HG03442 (cell line): ENCODE results near the gene CTPS1.

Experiments used
- ATAC-seq: cut with Tn5 transposase; IDR thresholded peaks from one replicate; pipeline ENCODE4 v1.9.1; 2021; ENCODE audit warnings: mild to moderate bottlenecking, moderate library complexity; ENCODE audit not compliant: unreplicated experiment

Gene CTPS1

DNA sequence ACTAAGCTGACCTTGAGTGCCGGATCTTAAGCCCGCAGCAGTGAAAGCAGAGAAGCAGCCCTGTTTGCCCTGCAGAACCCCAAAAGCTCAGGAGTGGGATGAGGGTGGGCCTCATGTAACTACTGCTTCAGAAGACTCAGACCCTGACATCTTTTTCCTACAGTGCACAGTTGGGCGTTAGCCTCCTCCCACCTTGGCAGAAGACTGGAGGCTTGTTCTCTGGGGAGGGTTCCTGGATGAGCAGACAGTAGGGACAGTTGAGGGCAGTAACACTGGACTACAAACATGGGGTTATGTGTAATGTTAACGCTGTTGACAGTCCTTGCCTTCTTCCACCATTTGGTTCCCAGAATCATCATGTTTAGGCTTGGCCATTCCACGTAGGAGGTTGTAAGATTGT, 9.6 kb downstream of the CTPS1 start:
- no peak for ATAC-seq

- no peak for ATAC-seq
Measured at GRCh38 chr1:40997096-40997495, 17.6 kb downstream of the CTPS1 start.

- no peak for ATAC-seq
Measured at GRCh38 chr1:40998668-40999067, 19.2 kb downstream of the CTPS1 start.

GRCh38 chr1:41003127-41003639, 23.7 kb downstream of the CTPS1 start:
- no peak for ATAC-seq

- ATAC-seq, result peak; percentile 96
Measured at GRCh38 chr1:41003640-41004220, 24.2 kb downstream of the CTPS1 start.

DNA sequence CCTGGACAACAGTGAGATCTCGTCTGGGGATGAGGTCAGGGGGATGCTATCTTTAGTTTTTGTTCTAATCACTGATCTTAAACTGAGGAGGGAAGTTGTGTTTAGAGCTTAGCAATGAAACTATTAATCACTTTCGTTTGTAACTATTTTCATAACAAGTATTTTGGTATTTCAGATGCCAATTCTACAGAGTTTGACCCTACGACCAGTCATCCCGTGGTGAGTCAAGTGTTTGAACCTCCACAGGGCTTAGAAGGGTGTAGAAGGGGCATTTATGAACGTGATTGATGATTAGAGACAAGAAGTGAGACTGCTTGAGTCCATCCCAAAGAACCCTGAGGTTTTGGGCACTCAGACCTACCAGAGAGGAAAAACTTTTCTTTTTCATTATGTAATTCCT, 26.4 kb downstream of the CTPS1 start:
- no peak for ATAC-seq

DNA sequence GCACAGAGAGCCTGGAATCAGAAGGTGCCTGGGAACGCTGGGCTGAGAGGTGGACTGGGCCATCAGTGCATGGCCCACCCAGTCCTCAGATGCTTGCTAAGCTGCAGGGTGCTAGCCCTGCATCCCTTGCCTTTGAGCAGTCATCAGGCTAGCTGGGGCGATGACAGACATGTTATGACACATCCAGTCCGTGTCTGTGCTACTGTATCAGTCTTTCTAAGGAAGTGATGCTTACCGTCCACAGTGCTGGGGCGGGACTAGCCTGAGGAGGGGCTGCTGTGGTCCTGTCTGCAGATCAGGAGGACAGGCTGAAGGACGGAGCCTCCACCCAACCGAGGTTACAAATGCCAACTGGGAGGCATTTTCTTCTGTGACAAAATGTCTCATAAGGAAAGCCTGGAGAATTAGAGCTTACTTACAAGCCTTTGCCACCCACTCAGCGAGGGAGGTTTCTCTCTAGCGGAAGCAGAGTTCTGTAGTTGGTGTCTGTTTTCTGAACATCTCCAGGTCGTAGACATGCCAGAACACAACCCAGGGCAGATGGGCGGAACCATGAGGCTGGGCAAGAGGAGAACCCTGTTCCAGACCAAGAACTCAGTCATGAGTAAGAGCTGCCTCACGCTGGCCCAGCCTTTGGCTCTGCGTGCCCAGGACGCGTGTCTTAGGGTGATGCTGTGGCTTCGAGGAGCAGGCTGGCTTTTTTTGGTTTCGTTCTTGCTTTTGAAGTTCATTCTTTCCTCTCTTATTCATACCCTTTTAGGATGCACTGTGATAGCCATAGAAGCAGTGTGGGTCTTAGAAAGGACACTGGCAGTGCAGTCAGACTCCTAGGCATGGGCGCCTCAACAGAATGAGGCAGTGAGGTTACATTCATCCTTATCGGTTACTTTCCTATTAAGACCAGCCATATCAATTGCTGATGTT, 27.7 kb downstream of the CTPS1 start:
- no peak for ATAC-seq

- no peak for ATAC-seq
Measured at GRCh38 chr1:41009466-41009865, 30.0 kb downstream of the CTPS1 start.

DNA sequence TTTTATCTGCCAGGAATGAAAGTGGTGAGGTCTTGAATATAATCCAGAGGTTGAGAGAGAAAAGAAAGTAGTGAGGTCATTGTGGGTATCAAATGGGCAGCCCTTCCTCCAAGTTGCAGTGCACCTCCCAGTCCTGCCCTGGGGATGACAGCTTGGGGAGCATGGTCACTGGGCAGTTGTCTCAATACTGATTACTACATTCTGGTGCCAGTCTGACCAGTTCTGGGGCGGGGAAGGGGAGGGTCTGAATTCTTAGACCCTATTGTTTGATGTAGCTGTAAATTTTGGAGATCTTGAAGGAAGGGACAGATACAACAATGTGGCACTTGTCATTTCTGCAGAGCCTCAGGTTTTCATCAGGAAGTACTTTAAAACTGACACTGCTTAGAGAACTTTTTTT, 30.8 kb downstream of the CTPS1 start:
- no peak for ATAC-seq

- ATAC-seq, result no peak
Measured at GRCh38 chr1:41013024-41013423, 33.5 kb downstream of the CTPS1 start.

GRCh38 chr1:41013796-41014195, 34.3 kb downstream of the CTPS1 start:
- ATAC-seq, result no peak

DNA sequence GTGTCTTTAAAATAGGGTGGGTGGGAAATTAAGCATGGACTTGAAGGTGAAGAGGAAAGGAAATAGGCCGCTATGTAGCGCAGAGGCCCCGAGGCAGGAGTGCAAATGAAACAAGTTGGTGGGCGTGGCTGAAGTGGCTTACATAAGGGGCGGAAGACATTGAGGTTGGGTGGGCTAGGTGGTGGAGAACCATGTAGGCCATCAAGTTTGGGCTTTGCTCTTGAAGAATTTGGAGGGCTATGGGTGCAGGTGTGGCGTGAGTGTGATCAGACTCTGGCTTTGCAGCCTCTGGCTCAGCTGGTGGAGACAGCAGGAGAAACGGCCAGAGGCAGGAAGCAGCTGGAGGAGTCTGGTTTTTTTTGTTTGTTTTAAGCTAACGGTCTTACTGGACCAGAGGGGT, 35.4 kb downstream of the CTPS1 start:
- no peak for ATAC-seq

DNA sequence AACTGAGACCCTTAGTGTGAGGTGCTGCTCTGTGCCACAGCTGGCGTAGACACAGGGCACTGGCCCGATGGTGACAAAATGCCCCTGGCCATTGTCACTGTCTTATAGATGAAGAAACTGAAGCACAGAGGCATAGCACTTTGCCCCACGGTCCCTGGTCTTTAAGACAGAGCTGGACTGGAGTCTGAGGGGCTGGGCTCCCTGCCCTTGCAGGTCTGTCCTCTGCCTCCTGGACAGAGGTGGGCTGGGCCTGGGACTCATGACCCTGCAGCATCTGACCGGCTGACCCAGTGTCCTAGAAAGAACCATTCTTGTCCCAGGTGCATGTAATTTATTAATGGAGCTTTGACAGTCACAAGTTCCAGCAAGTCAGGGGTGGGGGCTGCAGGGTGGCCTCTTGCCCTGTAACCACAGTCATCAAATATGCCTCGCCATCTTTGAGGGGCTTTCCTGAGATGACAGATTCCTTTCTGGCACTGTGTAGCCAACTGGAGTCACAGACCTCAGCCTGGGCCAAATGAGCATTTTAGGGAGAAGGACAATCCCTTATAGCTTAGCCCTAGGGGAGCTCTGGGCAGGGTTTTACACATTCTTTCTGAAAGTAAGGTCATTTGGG, 35.9 kb downstream of the CTPS1 start:
- ATAC-seq, result no peak

- no peak for ATAC-seq
Measured at GRCh38 chr1:41015897-41016470, 36.5 kb downstream of the CTPS1 start.

- ATAC-seq, result no peak
Measured at GRCh38 chr1:41017141-41018017, 37.9 kb downstream of the CTPS1 start.

DNA sequence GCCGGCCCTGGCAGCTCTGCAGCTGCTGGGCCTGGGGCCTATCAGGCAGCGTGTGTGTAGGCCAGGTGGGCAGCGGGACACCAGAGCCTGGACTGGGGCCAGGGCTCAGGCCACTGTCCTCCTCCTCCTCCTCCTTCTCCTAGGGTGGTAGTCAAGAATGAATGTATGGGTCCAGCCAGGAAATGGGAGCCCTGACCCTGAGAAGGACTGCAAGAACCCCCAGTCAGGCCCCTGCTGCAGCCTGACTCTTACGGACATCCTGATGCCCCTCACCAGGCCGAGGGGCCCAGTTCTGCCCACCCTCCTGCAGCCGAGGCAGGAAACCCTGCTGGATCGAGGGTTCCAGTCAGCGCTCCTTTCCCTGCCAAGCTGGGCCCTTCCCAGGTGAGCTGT, 38.5 kb downstream of the CTPS1 start:
- no peak for ATAC-seq

- no peak for ATAC-seq
Measured at GRCh38 chr1:41019353-41019745, 39.9 kb downstream of the CTPS1 start.

- no peak for ATAC-seq
Measured at GRCh38 chr1:41020109-41020576, 40.6 kb downstream of the CTPS1 start.

DNA sequence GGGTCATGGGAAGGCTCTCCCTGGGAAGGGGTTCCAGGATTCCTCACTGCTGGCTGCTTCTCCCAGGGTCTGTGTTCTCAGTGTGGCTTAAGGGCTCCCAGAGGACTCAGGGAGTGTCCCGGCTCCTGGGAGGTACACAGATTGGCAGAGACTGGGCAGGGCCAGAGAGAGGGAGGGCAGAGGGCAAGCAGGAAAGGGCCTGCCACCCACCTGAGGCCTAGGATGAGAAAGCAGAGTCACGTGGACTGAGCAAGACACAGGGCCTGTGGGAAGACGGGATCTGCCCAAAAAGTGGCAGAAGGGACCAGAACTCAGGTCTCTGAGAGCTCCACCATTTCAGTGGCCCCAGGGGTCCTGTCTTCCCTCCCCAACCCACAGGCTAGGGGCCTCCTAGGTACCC, 41.2 kb downstream of the CTPS1 start:
- no peak for ATAC-seq

DNA sequence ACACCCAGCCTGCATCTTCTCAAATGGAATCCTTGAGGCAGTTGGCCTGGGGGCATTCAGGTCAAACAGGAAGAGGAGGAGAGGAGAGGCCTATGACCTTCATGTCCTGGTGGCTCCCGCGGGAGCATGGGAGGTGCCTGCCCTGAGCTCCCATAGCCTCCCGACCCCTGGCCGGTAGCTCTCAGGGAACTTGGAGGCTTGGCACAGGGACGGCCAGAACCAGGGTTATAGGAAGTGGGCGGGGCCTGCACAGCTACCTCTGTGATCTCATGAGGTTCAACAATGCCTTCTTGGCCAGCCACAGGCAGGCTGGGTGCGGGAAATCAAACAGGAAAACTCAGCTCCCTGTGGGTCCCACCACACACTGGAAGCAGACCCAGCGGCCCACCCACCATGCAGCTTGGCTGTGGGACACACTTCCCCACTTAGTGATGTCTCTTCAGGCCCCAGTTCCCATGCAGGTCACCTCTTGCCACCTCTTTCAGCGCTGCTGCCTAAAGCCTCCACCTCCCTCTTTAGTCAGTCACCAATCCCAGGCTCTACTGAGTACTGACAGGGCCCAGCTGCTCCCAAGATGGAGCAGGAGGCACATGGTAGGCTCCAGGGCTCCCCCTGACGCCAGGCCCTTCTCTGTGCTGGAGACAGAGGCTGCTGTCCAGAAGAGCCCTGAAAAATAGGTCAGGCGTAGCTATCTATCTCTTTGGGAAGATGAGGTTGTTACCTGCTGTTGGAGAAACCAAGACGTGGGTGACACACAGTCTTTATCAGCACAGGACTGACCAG, 42.2 kb downstream of the CTPS1 start, which contains the start of gene SLFNL1:
TSS of gene SLFNL1 (minus strand) at position 200 of the 783 bp plus-strand sequence. CDS start 1,065 bp downstream, outside the sequence.
- no peak for ATAC-seq
